ENCODE results near the gene ZNHIT6.
"Not testable (repeated sequence)": the region's sequence is repeated elsewhere in the genome, so short reads cannot be mapped to it uniquely, and the experiment has no call there.

DNA sequence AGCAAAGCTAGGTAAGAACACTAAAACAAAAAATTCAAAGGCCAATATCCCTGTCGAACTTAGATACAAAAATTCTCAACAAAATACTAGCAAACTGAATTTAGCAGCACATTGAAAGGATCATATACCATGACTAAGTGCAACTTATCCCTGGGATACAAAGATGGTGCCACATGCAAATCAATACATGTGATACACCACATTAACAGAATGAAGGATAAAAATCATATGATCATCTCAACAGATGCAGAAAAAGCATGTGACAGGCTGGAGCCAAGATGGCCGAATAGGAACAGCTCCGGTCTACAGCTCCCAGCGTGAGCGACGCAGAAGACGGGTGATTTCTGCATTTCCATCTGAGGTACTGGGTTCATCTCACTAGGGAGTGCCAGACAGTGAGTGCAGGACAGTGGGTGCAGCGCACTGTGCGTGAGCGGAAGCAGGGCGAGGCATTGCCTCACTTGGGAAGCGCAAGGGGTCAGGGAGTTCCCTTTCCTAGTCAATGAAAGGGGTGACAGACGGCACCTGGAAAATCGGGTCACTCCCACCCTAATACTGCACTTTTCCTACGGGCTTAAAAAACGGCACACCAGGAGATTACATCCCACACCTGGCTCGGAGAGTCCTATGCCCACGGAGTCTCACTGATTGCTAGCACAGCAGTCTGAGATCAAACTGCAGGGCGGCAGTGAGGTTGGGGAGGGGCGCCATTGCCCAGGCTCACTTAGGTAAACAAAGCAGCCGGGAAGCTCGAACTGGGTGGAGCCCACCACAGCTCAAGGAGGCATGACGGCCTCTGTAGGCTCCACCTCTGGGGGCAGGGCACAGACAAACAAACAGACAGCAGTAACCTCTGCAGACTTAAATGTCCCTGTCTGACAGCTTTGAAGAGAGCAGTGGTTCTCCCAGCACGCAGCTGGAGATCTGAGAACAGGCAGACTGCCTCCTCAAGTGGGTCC lies 66.4 kb downstream of the ZNHIT6 start:
- TF ChIP-seq, protein P1, sequence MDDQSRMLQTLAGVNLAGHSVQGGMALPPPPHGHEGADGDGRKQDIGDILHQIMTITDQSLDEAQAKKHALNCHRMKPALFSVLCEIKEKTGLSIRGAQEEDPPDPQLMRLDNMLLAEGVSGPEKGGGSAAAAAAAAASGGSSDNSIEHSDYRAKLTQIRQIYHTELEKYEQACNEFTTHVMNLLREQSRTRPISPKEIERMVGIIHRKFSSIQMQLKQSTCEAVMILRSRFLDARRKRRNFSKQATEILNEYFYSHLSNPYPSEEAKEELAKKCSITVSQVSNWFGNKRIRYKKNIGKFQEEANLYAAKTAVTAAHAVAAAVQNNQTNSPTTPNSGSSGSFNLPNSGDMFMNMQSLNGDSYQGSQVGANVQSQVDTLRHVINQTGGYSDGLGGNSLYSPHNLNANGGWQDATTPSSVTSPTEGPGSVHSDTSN (CRISPR knock-in tag; IDR thresholded peaks at IDR 0.05): not testable (repeated sequence)
- TF ChIP-seq KLF1 (tag by site-specific recombination; IDR thresholded peaks at IDR 0.05): peak; percentile 66
- TF ChIP-seq, protein P2, sequence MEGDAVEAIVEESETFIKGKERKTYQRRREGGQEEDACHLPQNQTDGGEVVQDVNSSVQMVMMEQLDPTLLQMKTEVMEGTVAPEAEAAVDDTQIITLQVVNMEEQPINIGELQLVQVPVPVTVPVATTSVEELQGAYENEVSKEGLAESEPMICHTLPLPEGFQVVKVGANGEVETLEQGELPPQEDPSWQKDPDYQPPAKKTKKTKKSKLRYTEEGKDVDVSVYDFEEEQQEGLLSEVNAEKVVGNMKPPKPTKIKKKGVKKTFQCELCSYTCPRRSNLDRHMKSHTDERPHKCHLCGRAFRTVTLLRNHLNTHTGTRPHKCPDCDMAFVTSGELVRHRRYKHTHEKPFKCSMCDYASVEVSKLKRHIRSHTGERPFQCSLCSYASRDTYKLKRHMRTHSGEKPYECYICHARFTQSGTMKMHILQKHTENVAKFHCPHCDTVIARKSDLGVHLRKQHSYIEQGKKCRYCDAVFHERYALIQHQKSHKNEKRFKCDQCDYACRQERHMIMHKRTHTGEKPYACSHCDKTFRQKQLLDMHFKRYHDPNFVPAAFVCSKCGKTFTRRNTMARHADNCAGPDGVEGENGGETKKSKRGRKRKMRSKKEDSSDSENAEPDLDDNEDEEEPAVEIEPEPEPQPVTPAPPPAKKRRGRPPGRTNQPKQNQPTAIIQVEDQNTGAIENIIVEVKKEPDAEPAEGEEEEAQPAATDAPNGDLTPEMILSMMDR (tag by site-specific recombination; IDR thresholded peaks at IDR 0.05): not testable (repeated sequence)
- TF ChIP-seq ZNF37A (tag by site-specific recombination; IDR thresholded peaks at IDR 0.05); TCF7L2 (IDR thresholded peaks at IDR 0.05; ENCODE audit: borderline replicate concordance, low read depth, low read length); ZFP41 (tag by site-specific recombination; IDR thresholded peaks at IDR 0.05; ENCODE audit: borderline replicate concordance); KLF16 (tag by site-specific recombination; IDR thresholded peaks at IDR 0.05); ZBTB8A (tag by site-specific recombination; IDR thresholded peaks at IDR 0.05); ZSCAN23 (tag by site-specific recombination; IDR thresholded peaks at IDR 0.05); BCL11B (tag by site-specific recombination; IDR thresholded peaks at IDR 0.05; ENCODE audit: low read depth): not testable (repeated sequence)
- TF ChIP-seq, protein P3, sequence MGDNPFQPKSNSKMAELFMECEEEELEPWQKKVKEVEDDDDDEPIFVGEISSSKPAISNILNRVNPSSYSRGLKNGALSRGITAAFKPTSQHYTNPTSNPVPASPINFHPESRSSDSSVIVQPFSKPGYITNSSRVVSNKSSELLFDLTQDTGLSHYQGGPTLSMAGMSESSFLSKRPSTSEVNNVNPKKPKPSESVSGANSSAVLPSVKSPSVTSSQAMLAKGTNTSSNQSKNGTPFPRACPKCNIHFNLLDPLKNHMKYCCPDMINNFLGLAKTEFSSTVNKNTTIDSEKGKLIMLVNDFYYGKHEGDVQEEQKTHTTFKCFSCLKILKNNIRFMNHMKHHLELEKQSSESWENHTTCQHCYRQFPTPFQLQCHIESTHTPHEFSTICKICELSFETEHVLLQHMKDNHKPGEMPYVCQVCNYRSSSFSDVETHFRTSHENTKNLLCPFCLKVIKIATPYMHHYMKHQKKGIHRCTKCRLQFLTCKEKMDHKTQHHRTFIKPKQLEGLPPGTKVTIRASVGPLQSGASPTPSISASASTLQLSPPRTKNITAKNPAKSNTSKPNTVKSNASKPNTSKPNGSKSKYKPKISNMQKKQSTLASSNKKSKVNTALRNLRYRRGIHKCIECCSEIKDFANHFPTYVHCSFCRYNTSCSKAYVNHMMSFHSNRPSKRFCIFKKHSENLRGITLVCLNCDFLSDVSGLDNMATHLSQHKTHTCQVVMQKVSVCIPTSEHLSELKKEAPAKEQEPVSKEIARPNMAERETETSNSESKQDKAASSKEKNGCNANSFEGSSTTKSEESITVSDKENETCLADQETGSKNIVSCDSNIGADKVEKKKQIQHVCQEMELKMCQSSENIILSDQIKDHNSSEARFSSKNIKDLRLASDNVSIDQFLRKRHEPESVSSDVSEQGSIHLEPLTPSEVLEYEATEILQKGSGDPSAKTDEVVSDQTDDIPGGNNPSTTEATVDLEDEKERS (tag by site-specific recombination; IDR thresholded peaks at IDR 0.05): not testable (repeated sequence)
